GM06990 (cell line): ENCODE measurements around the gene ATXN2L.

Experiments used
- DNase-seq: peaks from one replicate; pipeline ENCODE4 v3.0.0-alpha.2; 2011; ENCODE audit not compliant: insufficient read length; ENCODE audit errors: extremely low read depth
- H3K27me3 ChIP-seq: replicated peaks from 2 replicates; pipeline ENCODE4 v1.6.0; 2011; ENCODE audit warnings: low read length; ENCODE audit not compliant: control insufficient read depth, insufficient read depth
- H3K36me3 ChIP-seq: 2 replicates; pipeline ENCODE4 v1.5.1; 2011; ENCODE audit warnings: low read length; ENCODE audit not compliant: control insufficient read depth, insufficient read depth
- H3K4me3 ChIP-seq: replicated peaks from 2 replicates; pipeline ENCODE4 v1.5.1; 2011; ENCODE audit warnings: low read depth, mild to moderate bottlenecking, control low read depth, low read length
- CTCF ChIP-seq: IDR thresholded peaks from 2 replicates; pipeline ENCODE4 v1.5.1; 2011; ENCODE audit warnings: low read length, control low read depth, mild to moderate bottlenecking, inconsistent platforms; ENCODE audit not compliant: insufficient read depth, poor library complexity, severe bottlenecking

The ATXN2L gene

DNA sequence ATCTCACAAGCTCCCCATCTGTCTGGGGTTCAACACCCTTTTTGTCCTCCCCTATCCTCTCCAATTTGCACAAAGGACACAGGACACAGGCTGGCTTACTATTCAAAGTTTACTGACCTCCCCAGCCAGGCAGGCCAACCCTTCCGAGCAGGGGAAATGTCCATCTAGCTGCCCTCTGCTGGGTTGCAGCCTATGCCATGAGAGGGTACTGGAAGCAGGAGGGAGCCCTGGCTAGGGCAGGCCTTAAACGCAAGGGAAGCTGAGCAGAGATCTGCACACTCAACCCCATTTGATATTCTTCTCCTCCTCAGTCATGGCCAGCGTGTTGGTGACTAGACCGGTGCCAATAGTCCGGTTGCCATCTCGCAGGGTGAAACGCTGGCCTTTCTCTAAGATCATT lies 19.9 kb downstream of the ATXN2L start:
- Histone ChIP-seq H3K27me3 (no peaks in the 10 kb centered on the region), H3K4me3 (no peak overlapping the region), H3K36me3 (peaks cover 28% of the 10 kb centered on the region)
- TF ChIP-seq CTCF, result no peak
- no peak for DNase-seq

- no peak for TF ChIP-seq CTCF
- DNase-seq, result no peak
- H3K36me3 ChIP-seq, result peaks cover 26% of the 10 kb centered on the region
- no peak overlapping the region for H3K4me3 ChIP-seq
- no peaks in the 10 kb centered on the region for H3K27me3 ChIP-seq
Observed at GRCh38 chr16:28843766-28844165, 21.0 kb downstream of the ATXN2L start.

GRCh38 chr16:28844226-28844885 lies 21.6 kb downstream of the ATXN2L start:
- no peak for DNase-seq
- peaks cover 26% of the 10 kb centered on the region for H3K36me3 ChIP-seq
- H3K4me3 ChIP-seq, result no peak overlapping the region; the same call in 1 of the 2 replicates
- TF ChIP-seq CTCF, result no peak
- H3K27me3 ChIP-seq, result no peaks in the 10 kb centered on the region

GRCh38 chr16:28845293-28845692 lies 22.5 kb downstream of the ATXN2L start:
- H3K36me3 ChIP-seq, result peaks cover 26% of the 10 kb centered on the region
- H3K4me3 ChIP-seq, result peak overlapping the region; percentile 99
- H3K27me3 ChIP-seq, result no peaks in the 10 kb centered on the region
- no peak for DNase-seq
- no peak for TF ChIP-seq CTCF

- no peaks in the 10 kb centered on the region for H3K27me3 ChIP-seq
- peak overlapping the region; percentile 99 for H3K4me3 ChIP-seq
- no peak for TF ChIP-seq CTCF
- H3K36me3 ChIP-seq, result peaks cover 26% of the 10 kb centered on the region
- DNase-seq, result no peak
Observed at GRCh38 chr16:28845761-28846079, 22.9 kb downstream of the ATXN2L start.
